ENCODE measurements around the gene RFESD.
"Not testable (repeated sequence)": the region's sequence is repeated elsewhere in the genome, so short reads cannot be mapped to it uniquely, and the experiment has no call there.

RFESD gene

GRCh38 chr5:95667061-95667618 is 20.6 kb downstream of the RFESD start:
- DNase-seq (ENCODE audit: low spot score): no peak

GRCh38 chr5:95667678-95668077 is 21.1 kb downstream of the RFESD start:
- DNase-seq (ENCODE audit: low spot score): no peak

- no peak for DNase-seq (ENCODE audit: low spot score)
Measured at GRCh38 chr5:95668216-95668615, 21.6 kb downstream of the RFESD start.

- DNase-seq (ENCODE audit: low spot score): no peak
Measured at GRCh38 chr5:95668728-95669127, 22.2 kb downstream of the RFESD start.

- DNase-seq (ENCODE audit: low spot score): no peak
Measured at GRCh38 chr5:95669540-95669939, 23.0 kb downstream of the RFESD start.

GRCh38 chr5:95669985-95670384 is 23.4 kb downstream of the RFESD start:
- DNase-seq (ENCODE audit: low spot score): no peak

- no peak for DNase-seq (ENCODE audit: low spot score)
Measured at GRCh38 chr5:95670568-95670967, 24.0 kb downstream of the RFESD start.

GRCh38 chr5:95671826-95672225 is 25.2 kb downstream of the RFESD start:
- no peak for DNase-seq (ENCODE audit: low spot score)

- DNase-seq (ENCODE audit: low spot score): no peak
Measured at GRCh38 chr5:95672641-95673040, 26.1 kb downstream of the RFESD start.

- peak; percentile 26 for DNase-seq (ENCODE audit: low spot score)
Measured at GRCh38 chr5:95673081-95673480, 26.5 kb downstream of the RFESD start.

- no peak for DNase-seq (ENCODE audit: low spot score)
Measured at GRCh38 chr5:95682891-95683290, 36.3 kb downstream of the RFESD start, which contains the start of gene SPATA9. Gene SPATA9, minus strand, starts transcription at chr5:95682991. Its CDS starts 137 bp downstream, at chr5:95682854.

- DNase-seq (ENCODE audit: low spot score): no peak
Measured at GRCh38 chr5:95684361-95684760, 37.8 kb downstream of the RFESD start.

GRCh38 chr5:95686651-95687050 is 40.1 kb downstream of the RFESD start:
- no peak for DNase-seq (ENCODE audit: low spot score)

- no peak for DNase-seq (ENCODE audit: low spot score)
Measured at GRCh38 chr5:95689680-95690079, 43.1 kb downstream of the RFESD start.

- DNase-seq (ENCODE audit: low spot score): no peak
Measured at GRCh38 chr5:95690333-95690732, 43.8 kb downstream of the RFESD start.

- DNase-seq (ENCODE audit: low spot score): no peak
Measured at GRCh38 chr5:95697781-95698681, 51.5 kb downstream of the RFESD start.

GRCh38 chr5:95699337-95699736 is 52.8 kb downstream of the RFESD start:
- no peak for DNase-seq (ENCODE audit: low spot score)

- DNase-seq (ENCODE audit: low spot score): no peak
Measured at GRCh38 chr5:95701074-95701473, 54.5 kb downstream of the RFESD start.

- no peak for DNase-seq (ENCODE audit: low spot score)
Measured at GRCh38 chr5:95704150-95704549, 57.6 kb downstream of the RFESD start.

- DNase-seq (ENCODE audit: low spot score): not testable (repeated sequence)
Measured at GRCh38 chr5:95706196-95706595, 59.6 kb downstream of the RFESD start.

GRCh38 chr5:95707055-95707454 is 60.5 kb downstream of the RFESD start:
- no peak for DNase-seq (ENCODE audit: low spot score)

All from HuH-7 (cell line).